CD4-positive, alpha-beta memory T cell (primary cell): Measurements from ENCODE around the gene IGSF6. TPM values are rescaled to one million over a fixed set of nuclear protein-coding genes. Genes with fewer than 3 reads are reported as not detected.
"Not testable (repeated sequence)": the region's sequence is repeated elsewhere in the genome, so short reads cannot be mapped to it uniquely, and the experiment has no call there.

ENCODE experiments used
- CTCF ChIA-PET: fragments of 350-600 bp; sonication (Branson Sonifier 250); formaldehyde crosslinking; loops from one replicate; lab custom pipeline; 2021; ENCODE audit warnings: inconsistent platforms; ENCODE audit not compliant: partially characterized antibody; lab: Charles Lee
- POLR2A ChIA-PET: fragments of 350-600 bp; sonication (Branson Sonifier 250); formaldehyde crosslinking; loops from one replicate; lab custom pipeline; 2021; ENCODE audit not compliant: partially characterized antibody; lab: Charles Lee
- DNase-seq, 5 donors: peaks; one replicate each; pipeline versions ENCODE4 v3.0.0 to v3.0.0-alpha.2; 2020 to 2022; ENCODE audit warnings: mixed read lengths in 1 of 5
- H3K27ac ChIP-seq: one replicate; pipeline ENCODE4 v1.7.0; 2013; ENCODE audit warnings: low read depth, low read length
- H3K27me3 ChIP-seq: 2 replicates; pipeline ENCODE4 v1.7.0; 2013; ENCODE audit warnings: mild to moderate bottlenecking, low read length, moderate library complexity; ENCODE audit not compliant: insufficient read depth
- H3K36me3 ChIP-seq: 2 replicates; pipeline ENCODE4 v1.7.0; 2013; ENCODE audit warnings: mild to moderate bottlenecking, low read length, moderate library complexity; ENCODE audit not compliant: insufficient read depth
- H3K4me1 ChIP-seq: 2 replicates; pipeline ENCODE4 v1.7.0; 2013; ENCODE audit warnings: mild to moderate bottlenecking, low read length, moderate library complexity; ENCODE audit not compliant: insufficient read depth
- H3K4me3 ChIP-seq, 2 donors: one replicate each; pipeline ENCODE4 v1.7.0; 2013; ENCODE audit warnings: low read length in 2 of 2, mild to moderate bottlenecking in 1 of 2
- H3K9me3 ChIP-seq, 2 donors: one replicate each; pipeline ENCODE4 v1.7.0; 2013; ENCODE audit warnings: low read length in 2 of 2, control low read depth in 1 of 2; ENCODE audit not compliant: control insufficient read depth in 1 of 2
- H3K27ac Mint-ChIP-seq, 7 donors: one replicate each; pipeline ENCODE4 v1.8.0; 2020 to 2021; ENCODE audit warnings: mixed read lengths in 7 of 7, mild to moderate bottlenecking in 6 of 7, inconsistent platforms in 3 of 7, moderate library complexity in 3 of 7
- H3K27me3 Mint-ChIP-seq, 2 donors: one replicate each; pipeline ENCODE4 v1.8.0; 2020 to 2021; ENCODE audit warnings: mixed read lengths in 2 of 2
- H3K36me3 Mint-ChIP-seq, 2 donors: one replicate each; pipeline ENCODE4 v1.8.0; 2020 to 2021; ENCODE audit warnings: mixed read lengths in 2 of 2, inconsistent platforms in 1 of 2, mild to moderate bottlenecking in 1 of 2
- H3K4me1 Mint-ChIP-seq, 4 donors: one replicate each; pipeline ENCODE4 v1.8.0; 2020 to 2021; ENCODE audit warnings: mixed read lengths in 4 of 4, mild to moderate bottlenecking in 1 of 4
- H3K4me3 Mint-ChIP-seq, 8 donors: one replicate each; pipeline ENCODE4 v1.8.0; 2020 to 2021; ENCODE audit warnings: mixed read lengths in 8 of 8, mild to moderate bottlenecking in 7 of 8, moderate library complexity in 6 of 8, inconsistent platforms in 3 of 8
- H3K9me3 Mint-ChIP-seq, 8 donors: one replicate each; pipeline ENCODE4 v1.8.0; 2020 to 2021; ENCODE audit warnings: mixed read lengths in 8 of 8, mild to moderate bottlenecking in 5 of 8, inconsistent platforms in 3 of 8, moderate library complexity in 1 of 8
- intact Hi-C: fragments of 100-400 bp; cut with micrococcal nuclease; formaldehyde crosslinking; loops from one replicate; pipeline ENCODE4 v1.15.1; 2023
- polyA plus RNA-seq, 2 donors: library from polyadenylated mRNA; unstranded; fragments of 300-500 nt; fragmentation: Illumina TruSeq; gene quantifications; one replicate each; pipeline ENCODE4 v1.2.3, GENCODE V29; 2021
- total RNA-seq, 2 experiments: library from RNA; stranded (reverse); gene quantifications; one replicate each; pipeline ENCODE4 v1.2.3, GENCODE V29; 2021

IGSF6 gene
- total and polyA plus RNA-seq, 4 experiments from 2014 or later = 0.13 to 5.1 (median 2.1) TPM

GRCh38 chr16:21631951-21632575 is 20.3 kb downstream of the IGSF6 start:
- DNase-seq, H3K9me3 ChIP-seq, CTCF ChIA-PET, H3K27me3 Mint-ChIP-seq, POLR2A ChIA-PET, H3K4me1 ChIP-seq, H3K9me3 Mint-ChIP-seq, H3K27me3 ChIP-seq, intact Hi-C loops, H3K4me3 ChIP-seq, H3K36me3 ChIP-seq, H3K27ac ChIP-seq: not testable (repeated sequence)
- Mint-ChIP-seq H3K27ac (peak overlapping the region in 6 of 7 donors; percentile 19 to 86 (median 34)), H3K4me1 (peaks cover 8 to 39% (median 21%) of the 10 kb centered on the region in 4 donors), H3K36me3 (peaks cover 23 to 50% of the 10 kb centered on the region in 2 donors), H3K4me3 (peak overlapping the region in 1 of 8 donors; percentile 20)

GRCh38 chr16:21631376-21631775 is 21.0 kb downstream of the IGSF6 start:
- H3K27me3 Mint-ChIP-seq, DNase-seq, H3K4me1 ChIP-seq, H3K4me3 ChIP-seq, H3K9me3 ChIP-seq, H3K9me3 Mint-ChIP-seq, CTCF ChIA-PET, H3K4me3 Mint-ChIP-seq, H3K36me3 ChIP-seq, H3K27me3 ChIP-seq, intact Hi-C loops, H3K27ac ChIP-seq: not testable (repeated sequence)
- peaks cover 23 to 54% of the 10 kb centered on the region in 2 donors for H3K36me3 Mint-ChIP-seq
- peak overlapping the region in 2 of 7 donors; percentile 12 to 38 for H3K27ac Mint-ChIP-seq
- POLR2A ChIA-PET = interaction anchor here (1.1 kb wide), 1 partner anchor 10 kb away, joined by 4 read pairs; no protein-coding TSS in a partner anchor
- peaks cover 15 to 41% (median 25%) of the 10 kb centered on the region in 4 donors for H3K4me1 Mint-ChIP-seq

GRCh38 chr16:21630866-21631265 is 21.5 kb downstream of the IGSF6 start:
- H3K27me3 ChIP-seq, H3K4me3 Mint-ChIP-seq, H3K9me3 Mint-ChIP-seq, H3K9me3 ChIP-seq, H3K36me3 ChIP-seq, H3K27ac ChIP-seq, H3K4me3 ChIP-seq, H3K27me3 Mint-ChIP-seq, DNase-seq, intact Hi-C loops: not testable (repeated sequence)
- H3K27ac Mint-ChIP-seq = peak overlapping the region in 2 of 7 donors; percentile 29 to 78
- CTCF ChIA-PET = interaction anchor here (1.2 kb wide), 1 partner anchor 77 kb away, joined by 4 read pairs; no protein-coding TSS in a partner anchor
- H3K4me1 Mint-ChIP-seq = peaks cover 18 to 41% (median 27%) of the 10 kb centered on the region in 4 donors
- POLR2A ChIA-PET = interaction anchor here (1.1 kb wide), 1 partner anchor 9 kb away, joined by 4 read pairs; no protein-coding TSS in a partner anchor
- peaks cover 14% of the 10 kb centered on the region for H3K4me1 ChIP-seq
- H3K36me3 Mint-ChIP-seq = peaks cover 18 to 53% of the 10 kb centered on the region in 2 donors

GRCh38 chr16:21629616-21630539 is 22.5 kb downstream of the IGSF6 start:
- peak overlapping the region in 2 of 7 donors; percentile 27 to 64 for H3K27ac Mint-ChIP-seq
- CTCF ChIA-PET = interaction anchor here (1.2 to 1.6 kb wide), 2 partner anchors 8 to 78 kb away, joined by 4 read pairs; no protein-coding TSS in a partner anchor
- POLR2A ChIA-PET = not testable (repeated sequence)

GRCh38 chr16:21628772-21629171 is 23.6 kb downstream of the IGSF6 start:
- Histone ChIP-seq H3K36me3 (peaks cover 14% of the 10 kb centered on the region), H3K27me3 (no peaks in the 10 kb centered on the region), H3K27ac (no peak overlapping the region), H3K4me3 (no peak overlapping the region), H3K9me3 (no peaks in the 10 kb centered on the region), H3K4me1 (peaks cover 26% of the 10 kb centered on the region)
- Mint-ChIP-seq H3K4me1 (peaks cover 28 to 49% (median 36%) of the 10 kb centered on the region in 4 donors), H3K27ac (peak overlapping the region in 4 of 7 donors; percentile 57 to 65 (median 60)), H3K4me3 (no peak overlapping the region), H3K27me3 (no peaks in the 10 kb centered on the region), H3K36me3 (peaks cover 28 to 47% of the 10 kb centered on the region in 2 donors), H3K9me3 (no peaks in the 10 kb centered on the region)
- intact Hi-C loops = no loop called here
- DNase-seq = no peak
- POLR2A ChIA-PET = interaction anchor here (1.2 kb wide), 1 partner anchor 29 kb away, joined by 3 read pairs; the partner anchor contains the start of gene METTL9
- CTCF ChIA-PET = interaction anchor here (0.7 to 1.6 kb wide), 2 partner anchors 10 to 49 kb away, joined by 3 to 4 read pairs; no protein-coding TSS in a partner anchor

More at GRCh38 chr16:21629616-21630539, 22.5 kb downstream of the IGSF6 start:
- H3K9me3 ChIP-seq, H3K4me3 Mint-ChIP-seq, H3K27me3 ChIP-seq, DNase-seq, H3K4me3 ChIP-seq, H3K9me3 Mint-ChIP-seq, H3K27ac ChIP-seq, intact Hi-C loops, H3K27me3 Mint-ChIP-seq: not testable (repeated sequence)
- peaks cover 23 to 42% (median 30%) of the 10 kb centered on the region in 4 donors for H3K4me1 Mint-ChIP-seq
- Histone ChIP-seq H3K4me1 (peaks cover 23% of the 10 kb centered on the region), H3K36me3 (peaks cover 15% of the 10 kb centered on the region)
- peaks cover 23 to 49% of the 10 kb centered on the region in 2 donors for H3K36me3 Mint-ChIP-seq

GRCh38 chr16:21628121-21628726 is 24.2 kb downstream of the IGSF6 start:
- CTCF ChIA-PET = interaction anchor here (1.3 kb wide), 1 partner anchor 81 kb away, joined by 4 read pairs; no protein-coding TSS in a partner anchor

More at GRCh38 chr16:21628121-21628726, 24.2 kb downstream of the IGSF6 start:
- peaks cover 26% of the 10 kb centered on the region for H3K4me1 ChIP-seq
- no peaks in the 10 kb centered on the region for H3K9me3 Mint-ChIP-seq
- no peak overlapping the region for H3K4me3 Mint-ChIP-seq
- H3K4me3 ChIP-seq = no peak overlapping the region
- H3K36me3 ChIP-seq = peaks cover 14% of the 10 kb centered on the region
- peak overlapping the region in 4 of 7 donors; percentile 8 to 59 (median 34) for H3K27ac Mint-ChIP-seq
- intact Hi-C loops = no loop called here
- no peak for DNase-seq
- H3K27me3 Mint-ChIP-seq = no peaks in the 10 kb centered on the region
- no peaks in the 10 kb centered on the region for H3K9me3 ChIP-seq
- POLR2A ChIA-PET = interaction anchor here (1.2 kb wide), 1 partner anchor 29 kb away, joined by 3 read pairs; the partner anchor contains the start of gene METTL9
- H3K27me3 ChIP-seq = no peaks in the 10 kb centered on the region
- H3K27ac ChIP-seq = no peak overlapping the region
- H3K4me1 Mint-ChIP-seq = peaks cover 28 to 54% (median 41%) of the 10 kb centered on the region in 4 donors
- peaks cover 26 to 48% of the 10 kb centered on the region in 2 donors for H3K36me3 Mint-ChIP-seq
